Measurements from ENCODE around the gene CDH13. TPM values are rescaled to one million over a fixed set of nuclear protein-coding genes. Genes with fewer than 3 reads are reported as not detected.

Gene CDH13
- total RNA-seq, 4 donors from 2014 or later: 2.0 to 6.6 (median 4.1) TPM; not detected in 1

DNA sequence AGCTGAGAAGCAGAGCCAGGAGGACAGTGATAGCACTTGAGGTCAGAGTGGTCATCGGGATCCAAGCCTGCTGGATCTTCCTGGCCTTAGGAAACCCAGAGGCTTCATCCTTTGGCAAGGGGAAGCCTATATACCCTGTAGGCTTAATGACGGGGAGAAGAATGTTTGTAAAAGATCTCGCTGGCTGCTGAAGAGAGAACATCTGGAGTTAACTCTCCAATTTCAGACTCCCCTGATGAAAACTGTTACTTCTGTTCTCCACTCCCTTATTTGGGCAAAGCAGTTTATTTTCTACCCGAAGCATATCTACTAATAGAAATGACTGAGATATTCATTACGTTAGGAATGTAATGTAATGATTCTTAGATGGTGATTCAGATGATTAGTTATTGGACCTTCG is 487.0 kb downstream of the CDH13 start:
- no peaks in the 10 kb centered on the region for H3K36me3 ChIP-seq
- H3K27me3 ChIP-seq: no peaks in the 10 kb centered on the region
- no peak overlapping the region for H3K4me3 ChIP-seq
- no peak overlapping the region for H3K27ac ChIP-seq
- no peak for DNase-seq
- no peak for TF ChIP-seq POLR2A (IDR thresholded peaks at IDR 0.05)
- TF ChIP-seq, protein P1, sequence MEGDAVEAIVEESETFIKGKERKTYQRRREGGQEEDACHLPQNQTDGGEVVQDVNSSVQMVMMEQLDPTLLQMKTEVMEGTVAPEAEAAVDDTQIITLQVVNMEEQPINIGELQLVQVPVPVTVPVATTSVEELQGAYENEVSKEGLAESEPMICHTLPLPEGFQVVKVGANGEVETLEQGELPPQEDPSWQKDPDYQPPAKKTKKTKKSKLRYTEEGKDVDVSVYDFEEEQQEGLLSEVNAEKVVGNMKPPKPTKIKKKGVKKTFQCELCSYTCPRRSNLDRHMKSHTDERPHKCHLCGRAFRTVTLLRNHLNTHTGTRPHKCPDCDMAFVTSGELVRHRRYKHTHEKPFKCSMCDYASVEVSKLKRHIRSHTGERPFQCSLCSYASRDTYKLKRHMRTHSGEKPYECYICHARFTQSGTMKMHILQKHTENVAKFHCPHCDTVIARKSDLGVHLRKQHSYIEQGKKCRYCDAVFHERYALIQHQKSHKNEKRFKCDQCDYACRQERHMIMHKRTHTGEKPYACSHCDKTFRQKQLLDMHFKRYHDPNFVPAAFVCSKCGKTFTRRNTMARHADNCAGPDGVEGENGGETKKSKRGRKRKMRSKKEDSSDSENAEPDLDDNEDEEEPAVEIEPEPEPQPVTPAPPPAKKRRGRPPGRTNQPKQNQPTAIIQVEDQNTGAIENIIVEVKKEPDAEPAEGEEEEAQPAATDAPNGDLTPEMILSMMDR (IDR thresholded peaks at IDR 0.05): no peak
- H3K4me1 ChIP-seq: no peaks in the 10 kb centered on the region
- no peaks in the 10 kb centered on the region for H3K9me3 ChIP-seq

DNA sequence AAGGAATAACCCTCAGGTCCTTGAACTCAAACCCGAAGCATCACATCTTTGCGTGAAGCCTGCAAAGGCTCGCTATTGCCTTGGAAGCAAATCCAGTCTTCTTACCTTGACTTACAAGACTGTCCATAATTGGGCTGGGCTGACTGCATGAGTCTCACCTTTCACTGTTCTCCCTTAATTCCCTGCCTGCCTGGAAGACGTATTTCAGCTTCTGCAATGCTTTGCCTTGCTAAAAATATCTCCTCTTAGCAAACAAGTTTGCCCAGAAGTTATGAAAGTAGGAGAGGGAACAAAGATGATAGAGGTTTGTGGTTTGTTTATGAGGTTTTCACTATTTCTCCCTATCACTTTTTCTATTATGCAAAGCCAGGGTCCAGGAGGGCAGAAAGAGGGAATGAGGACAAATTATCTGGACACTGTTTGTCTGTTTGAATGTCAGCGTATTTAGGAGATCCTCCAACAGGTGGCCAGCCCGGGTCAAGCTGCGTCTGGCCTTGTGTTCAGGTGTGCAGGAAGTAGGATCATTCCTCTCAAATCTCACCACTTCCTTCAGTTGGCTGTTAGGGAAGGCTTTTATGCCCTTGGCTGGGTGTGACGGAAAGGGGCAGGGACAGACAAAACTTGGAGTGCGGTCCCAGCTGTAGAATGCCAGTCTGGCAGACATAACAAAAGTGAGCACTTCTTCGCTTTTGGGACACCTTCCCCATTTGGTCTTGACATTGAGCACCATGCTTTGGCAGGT is 488.9 kb downstream of the CDH13 start:
- H3K9me3 ChIP-seq: no peaks in the 10 kb centered on the region
- H3K27me3 ChIP-seq: no peaks in the 10 kb centered on the region
- H3K27ac ChIP-seq: no peak overlapping the region
- TF ChIP-seq, protein P1 (IDR thresholded peaks at IDR 0.05): no peak
- no peak for DNase-seq
- no peak overlapping the region for H3K4me3 ChIP-seq
- H3K36me3 ChIP-seq: no peaks in the 10 kb centered on the region
- H3K4me1 ChIP-seq: no peaks in the 10 kb centered on the region

DNA sequence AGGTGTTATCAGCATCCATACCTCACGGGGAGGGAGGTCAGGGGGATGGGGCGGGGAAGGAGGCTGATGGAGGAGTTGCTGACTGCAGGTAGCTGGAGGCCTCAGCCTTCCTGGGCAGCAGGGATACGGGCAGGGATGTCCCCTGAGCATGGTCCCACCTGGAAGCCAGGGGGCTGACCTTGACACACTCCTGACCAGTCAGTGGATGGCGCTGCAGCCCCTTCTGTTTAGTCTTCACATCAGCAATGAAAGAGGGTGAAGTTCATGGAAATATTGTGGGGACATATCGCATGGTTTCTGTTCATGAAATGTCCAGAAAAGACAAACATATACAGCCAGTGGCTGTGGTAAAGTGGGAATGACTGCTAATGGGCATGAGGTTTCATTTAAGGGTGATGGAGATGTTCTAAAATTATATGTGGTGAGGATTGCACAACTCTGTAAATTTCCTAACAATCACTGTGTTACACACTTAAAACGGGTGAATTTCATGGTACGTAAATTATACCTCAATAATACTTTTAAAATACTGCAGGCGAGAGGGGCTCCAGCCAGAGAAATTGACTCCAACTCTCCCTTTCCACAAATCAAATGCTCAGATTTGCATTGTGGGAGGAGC is 489.6 kb downstream of the CDH13 start:
- no peak for DNase-seq
- no peak for TF ChIP-seq POLR2A (IDR thresholded peaks at IDR 0.05)
- TF ChIP-seq, protein P1 (IDR thresholded peaks at IDR 0.05): no peak
- H3K4me1 ChIP-seq: no peaks in the 10 kb centered on the region
- H3K36me3 ChIP-seq: no peaks in the 10 kb centered on the region
- H3K9me3 ChIP-seq: no peaks in the 10 kb centered on the region
- H3K27me3 ChIP-seq: no peaks in the 10 kb centered on the region
- H3K27ac ChIP-seq: no peak overlapping the region
- no peak overlapping the region for H3K4me3 ChIP-seq

DNA sequence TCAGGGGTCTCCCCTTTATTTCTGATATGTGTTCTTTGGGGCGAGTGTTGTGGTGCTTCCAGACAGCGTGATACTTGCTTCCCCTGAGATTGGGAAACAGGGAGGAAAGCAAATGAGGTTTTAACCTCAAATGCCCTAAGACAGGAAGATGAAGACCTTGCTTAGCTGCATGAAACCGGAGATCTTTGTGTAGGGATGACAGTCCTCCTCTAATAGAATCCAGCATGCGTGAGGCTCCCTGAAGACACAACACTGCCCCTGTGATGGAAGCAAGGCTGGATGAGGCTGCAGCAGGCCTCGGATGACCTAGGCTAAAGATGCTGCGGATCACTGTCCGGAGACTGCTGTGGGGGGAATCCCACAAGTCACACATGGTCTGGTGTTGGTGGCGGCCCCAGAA is 491.0 kb downstream of the CDH13 start:
- Histone ChIP-seq H3K4me1 (no peaks in the 10 kb centered on the region), H3K36me3 (no peaks in the 10 kb centered on the region), H3K4me3 (no peak overlapping the region), H3K9me3 (no peaks in the 10 kb centered on the region), H3K27me3 (no peaks in the 10 kb centered on the region), H3K27ac (no peak overlapping the region)
- TF ChIP-seq, protein P1 (IDR thresholded peaks at IDR 0.05): no peak
- TF ChIP-seq POLR2A (IDR thresholded peaks at IDR 0.05): no peak
- no peak for DNase-seq

DNA sequence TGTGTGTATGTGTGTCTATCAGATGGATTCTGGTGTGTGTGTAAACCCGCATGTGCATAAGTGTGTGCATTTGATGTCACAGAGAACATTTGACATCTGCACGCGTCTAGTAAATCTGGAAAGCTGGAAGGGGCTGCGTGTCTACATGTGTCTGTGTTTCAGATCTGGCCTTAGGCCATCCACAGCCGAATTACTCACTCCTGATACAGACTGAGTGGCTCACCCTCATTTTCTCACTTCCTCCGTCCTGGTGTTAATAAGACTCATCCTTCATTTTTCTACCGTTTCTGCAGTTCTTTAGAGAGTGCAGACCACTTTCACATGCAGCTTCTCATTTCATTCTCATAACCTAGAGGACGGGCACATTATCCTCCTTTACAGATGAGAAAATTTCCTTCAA is 491.6 kb downstream of the CDH13 start:
- no peak for DNase-seq
- Histone ChIP-seq H3K4me3 (no peak overlapping the region), H3K4me1 (no peaks in the 10 kb centered on the region), H3K27me3 (no peaks in the 10 kb centered on the region), H3K9me3 (no peaks in the 10 kb centered on the region), H3K36me3 (no peaks in the 10 kb centered on the region), H3K27ac (no peak overlapping the region)
- TF ChIP-seq, protein P1 (IDR thresholded peaks at IDR 0.05): no peak
- no peak for TF ChIP-seq POLR2A (IDR thresholded peaks at IDR 0.05)

All from Peyer's patch (tissue), 4 donors.